Esophagus muscularis mucosa (tissue), 4 donors: ENCODE data around the gene SMCO4. TPM values are rescaled to one million over a fixed set of nuclear protein-coding genes. Genes with fewer than 3 reads are reported as not detected.

Source experiments
- DNase-seq: peaks from one replicate; pipeline ENCODE4 v3.0.0-alpha.2; 2017; ENCODE audit errors: extremely low spot score
- H3K27ac ChIP-seq, 4 donors: fragments of 200-600 bp; sonication (generic); replicated peaks in 1 of 4; 1 replicate in 3 of 4; 2 replicates in 1 of 4; pipeline ENCODE4 v1.5.1; 2016 to 2019; ENCODE audit warnings: mild to moderate bottlenecking in 1 of 4
- H3K27me3 ChIP-seq, 4 donors: fragments of 200-600 bp; sonication (generic); one replicate each; pipeline versions ENCODE4 v1.5.1 to v1.6.0; 2016 to 2019
- H3K36me3 ChIP-seq, 4 donors: fragments of 200-600 bp; sonication (generic); one replicate each; pipeline ENCODE4 v1.5.1; 2016 to 2019
- H3K4me1 ChIP-seq, 4 donors: fragments of 200-600 bp; sonication (generic); one replicate each; pipeline ENCODE4 v1.5.1; 2016 to 2019
- H3K4me3 ChIP-seq, 4 donors: fragments of 200-600 bp; sonication (generic); 1 replicate in 2 of 4; 2 replicates in 2 of 4; pipeline ENCODE4 v1.5.1; 2016 to 2019; ENCODE audit warnings: mild to moderate bottlenecking in 4 of 4, moderate library complexity in 1 of 4
- H3K9me3 ChIP-seq, 4 donors: fragments of 200-600 bp; sonication (generic); 1 replicate in 3 of 4; 2 replicates in 1 of 4; pipeline ENCODE4 v1.5.1; 2016 to 2019
- CTCF ChIP-seq, 3 experiments: fragments of 200-600 bp in 2 of 3; fragments of 450-650 bp in 1 of 3; sonication (generic) in 2 of 3; IDR thresholded peaks; one replicate each; pipeline ENCODE4 v1.5.1; 2017 to 2019; ENCODE audit warnings: antibody characterized with exemption in 3 of 3, mild to moderate bottlenecking in 2 of 3, moderate library complexity in 1 of 3
- EP300 ChIP-seq: sonication (generic); formaldehyde crosslinking; IDR thresholded peaks from one replicate; pipeline ENCODE4 v1.6.1; 2017; ENCODE audit warnings: antibody characterized with exemption
- POLR2A ChIP-seq: fragments of 450-650 bp; IDR thresholded peaks from one replicate; pipeline ENCODE4 v1.6.1; 2017; ENCODE audit warnings: antibody characterized with exemption, moderate library complexity, mild to moderate bottlenecking, low read depth
- POLR2AphosphoS5 ChIP-seq, 2 donors: sonication (generic); formaldehyde crosslinking; IDR thresholded peaks; one replicate each; pipeline ENCODE4 v1.6.1; 2017; ENCODE audit warnings: antibody characterized with exemption in 2 of 2
- WGBS: methylation state at CpG from one replicate; pipeline ENCODE4 v1.1.5; 2018; 5-methylcytosine and 5-hydroxymethylcytosine counted together
- intact Hi-C: fragments of 100-400 bp; cut with DNase I; formaldehyde crosslinking; loops from one replicate; pipeline ENCODE4 v1.15.1; 2023
- total RNA-seq, 4 donors: library from RNA; depleted of rRNA; stranded (reverse); fragments of >200 nt; gene quantifications; one replicate each; pipeline versions ENCODE4 v1.1.0 to v1.2.1, GENCODE V29; 2016

Gene SMCO4
- total RNA-seq, 4 donors from 2014 or later = 6.2 to 18.6 (median 10.3) TPM

GRCh38 chr11:93498641-93499040 is 44.5 kb downstream of the SMCO4 start:
- 87% methylated on average over 9 of the region's 9 CpGs for WGBS
- Histone ChIP-seq H3K4me1 (no peaks in the 10 kb centered on the region), H3K36me3 (peaks cover 0 to 26% (median 10%) of the 10 kb centered on the region in 4 donors), H3K27ac (no peak overlapping the region), H3K9me3 (no peaks in the 10 kb centered on the region), H3K4me3 (no peak overlapping the region), H3K27me3 (no peaks in the 10 kb centered on the region)
- intact Hi-C loops = no loop called here
- TF ChIP-seq CTCF (IDR thresholded peaks at IDR 0.05) = no peak
- DNase-seq = no peak

- TF ChIP-seq EP300 (no peak), POLR2AphosphoS5 (IDR thresholded peaks at IDR 0.05) (no peak), CTCF (IDR thresholded peaks at IDR 0.05) (no peak), POLR2A (no peak)
- DNase-seq = no peak
- Histone ChIP-seq H3K36me3 (peaks cover 0 to 26% (median 10%) of the 10 kb centered on the region in 4 donors), H3K4me1 (no peaks in the 10 kb centered on the region), H3K27me3 (no peaks in the 10 kb centered on the region), H3K27ac (no peak overlapping the region), H3K4me3 (no peak overlapping the region), H3K9me3 (no peaks in the 10 kb centered on the region)
- 91% methylated on average over 4 of the region's 4 CpGs for WGBS
- intact Hi-C loops = no loop called here
These were observed 45.0 kb downstream of the SMCO4 start for GRCh38 chr11:93498161-93498560.

GRCh38 chr11:93497596-93497995 is 45.6 kb downstream of the SMCO4 start:
- Histone ChIP-seq H3K27me3 (no peaks in the 10 kb centered on the region), H3K9me3 (no peaks in the 10 kb centered on the region), H3K4me1 (peaks cover 0 to under 1% (median 0%) of the 10 kb centered on the region in 4 donors), H3K4me3 (no peak overlapping the region), H3K36me3 (peaks cover 0 to 26% (median 10%) of the 10 kb centered on the region in 4 donors), H3K27ac (no peak overlapping the region)
- WGBS = 68% methylated on average over 2 of the region's 2 CpGs
- DNase-seq = no peak
- intact Hi-C loops = no loop called here
- TF ChIP-seq POLR2AphosphoS5 (IDR thresholded peaks at IDR 0.05) = no peak
- no peak for TF ChIP-seq CTCF (IDR thresholded peaks at IDR 0.05)
- no peak for TF ChIP-seq EP300
- no peak for TF ChIP-seq POLR2A

GRCh38 chr11:93494357-93494756 is 48.8 kb downstream of the SMCO4 start:
- Histone ChIP-seq H3K9me3 (no peaks in the 10 kb centered on the region), H3K4me3 (no peak overlapping the region), H3K27ac (no peak overlapping the region), H3K4me1 (peaks cover 0 to 9% (median 0%) of the 10 kb centered on the region in 4 donors), H3K36me3 (peaks cover 0 to 30% (median 10%) of the 10 kb centered on the region in 4 donors), H3K27me3 (no peaks in the 10 kb centered on the region)
- intact Hi-C loops = no loop called here
- 95% methylated on average over 4 of the region's 4 CpGs for WGBS
- no peak for DNase-seq
- TF ChIP-seq CTCF (IDR thresholded peaks at IDR 0.05) = no peak
- no peak for TF ChIP-seq POLR2A
- TF ChIP-seq POLR2AphosphoS5 (IDR thresholded peaks at IDR 0.05) = no peak
- no peak for TF ChIP-seq EP300

- TF ChIP-seq CTCF (IDR thresholded peaks at IDR 0.05) (no peak), EP300 (no peak), POLR2A (no peak), POLR2AphosphoS5 (IDR thresholded peaks at IDR 0.05) (no peak)
- no peak for DNase-seq
These were observed 49.8 kb downstream of the SMCO4 start for GRCh38 chr11:93493252-93493897.

More at GRCh38 chr11:93493252-93493897, 49.8 kb downstream of the SMCO4 start:
- Histone ChIP-seq H3K27me3 (no peaks in the 10 kb centered on the region), H3K36me3 (peaks cover 0 to 34% (median 11%) of the 10 kb centered on the region in 4 donors), H3K27ac (no peak overlapping the region), H3K9me3 (no peaks in the 10 kb centered on the region), H3K4me3 (no peak overlapping the region), H3K4me1 (peaks cover 0 to 9% (median 0%) of the 10 kb centered on the region in 4 donors)
- intact Hi-C loops = no loop called here
- 96% methylated on average over 8 of the region's 8 CpGs for WGBS
